ENCODE results near the gene GMNN.
"Not testable (repeated sequence)": the region's sequence is repeated elsewhere in the genome, so short reads cannot be mapped to it uniquely, and the experiment has no call there.

- TF ChIP-seq CTCF (optimal IDR thresholded peaks at IDR 0.05 in 1 of 3, IDR thresholded peaks at IDR 0.05 in 1 of 3, conservative IDR thresholded peaks at IDR 0.05 in 1 of 3; ENCODE audit: extremely low read depth in 1 of 3, insufficient read depth in 2 of 3, low read length in 3 of 3); EZH2 (IDR thresholded peaks at IDR 0.05; ENCODE audit: low read length): not testable (repeated sequence)
Measured at GRCh38 chr6:24764833-24765828, 9.6 kb upstream of the GMNN start.

Measured in keratinocyte (primary cell).